HUES48 (cell line): ENCODE data around the gene AK6.

ENCODE experiments used
- H3K27ac ChIP-seq: one replicate; pipeline ENCODE4 v1.7.0; 2013; ENCODE audit warnings: low read depth, low read length, inconsistent platforms
- H3K27me3 ChIP-seq: 2 replicates; pipeline ENCODE4 v1.6.1; 2013; ENCODE audit warnings: mild to moderate bottlenecking, low read length; ENCODE audit not compliant: control insufficient read depth, insufficient read depth
- H3K36me3 ChIP-seq: 2 replicates; pipeline ENCODE4 v1.6.1; 2013; ENCODE audit warnings: low read length; ENCODE audit not compliant: control insufficient read depth, insufficient read depth
- H3K4me1 ChIP-seq: 2 replicates; pipeline ENCODE4 v1.6.1; 2013; ENCODE audit warnings: mild to moderate bottlenecking, low read length; ENCODE audit not compliant: control insufficient read depth, insufficient read depth
- H3K4me3 ChIP-seq: 2 replicates; pipeline ENCODE4 v1.5.1; 2013; ENCODE audit warnings: mild to moderate bottlenecking, low read depth, low read length
- H3K9ac ChIP-seq: 2 replicates; pipeline ENCODE4 v1.6.1; 2013; ENCODE audit warnings: mild to moderate bottlenecking, low read depth, low read length, moderate library complexity
- H3K9me3 ChIP-seq: 2 replicates; pipeline ENCODE4 v1.6.1; 2013; ENCODE audit warnings: low read length; ENCODE audit not compliant: control insufficient read depth, insufficient read depth

The AK6 gene

GRCh38 chr5:69369340-69370121 is at the start of gene AK6, which contains the start of the genes RAD17 and TAF9:
TSS of gene AK6 (minus strand) at chr5:69369520. CDS start at chr5:69369490, 30 bp downstream.
TSS of gene RAD17 (plus strand) at chr5:69369818. CDS start at chr5:69372209, 2,391 bp downstream.
TSS of gene TAF9 (minus strand) at chr5:69369520. CDS start at chr5:69365737, 3,783 bp downstream.
- Histone ChIP-seq H3K27ac (peak within 1 kb of the TSS; percentile 100), H3K27me3 (no peaks in the 10 kb centered on the region), H3K9me3 (no peaks in the 10 kb centered on the region), H3K36me3 (peaks cover 38% of the 10 kb centered on the region), H3K9ac (peak within 1 kb of the TSS; percentile 97), H3K4me3 (peak within 1 kb of the TSS; percentile 88), H3K4me1 (0 out of 2 replicates have a peak, but pooled peaks cover 4% of the 10 kb centered on the region)

DNA sequence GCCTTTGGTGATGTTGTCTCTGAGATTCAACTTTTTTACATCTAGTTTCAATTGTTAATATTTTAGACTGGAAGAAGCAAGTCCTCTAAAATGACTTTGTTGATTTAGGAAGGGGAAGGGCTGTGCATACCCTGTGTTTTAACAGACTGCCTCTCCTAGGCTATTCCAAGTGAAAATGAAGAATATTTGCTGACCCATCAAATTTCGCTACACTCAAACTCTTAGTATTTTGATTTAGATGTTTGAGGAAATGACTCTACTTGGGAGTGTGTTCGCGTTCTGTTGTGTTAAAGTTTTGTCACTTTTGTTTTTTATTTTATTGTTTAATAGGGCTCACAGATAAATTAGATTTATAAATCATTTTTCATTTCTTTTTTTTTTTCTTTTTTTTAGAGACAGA is 49.2 kb upstream of the AK6 start:
- Histone ChIP-seq H3K4me1 (peaks cover 11% of the 10 kb centered on the region), H3K27me3 (no peaks in the 10 kb centered on the region), H3K9ac (no peak overlapping the region), H3K9me3 (no peaks in the 10 kb centered on the region), H3K4me3 (no peak overlapping the region), H3K36me3 (peaks cover 28% of the 10 kb centered on the region), H3K27ac (no peak overlapping the region)

DNA sequence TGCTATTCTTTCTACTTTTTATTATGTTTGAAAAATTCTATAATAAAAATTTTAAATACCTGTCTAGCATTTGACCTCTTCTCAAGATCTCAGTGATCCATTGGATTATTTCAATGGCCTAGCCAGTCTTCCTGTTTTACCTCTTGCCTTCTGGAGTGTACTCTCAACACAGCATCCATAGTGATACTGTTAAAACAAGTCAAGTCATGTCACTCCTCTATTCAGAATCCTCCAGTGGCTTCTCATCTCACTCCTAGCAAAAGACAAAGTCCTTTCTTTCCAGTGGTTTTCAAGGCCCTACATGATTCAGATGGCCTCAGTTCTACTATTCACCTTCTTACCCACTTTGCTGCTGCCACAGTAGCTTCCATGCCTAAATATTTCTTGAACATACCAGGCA is 47.4 kb upstream of the AK6 start:
- Histone ChIP-seq H3K4me3 (peak overlapping the region; percentile 99; the same call in 1 of the 2 replicates), H3K27ac (no peak overlapping the region)

GRCh38 chr5:69416180-69416579 is 46.9 kb upstream of the AK6 start:
- peak overlapping the region; percentile 99 for H3K4me3 ChIP-seq
- peak overlapping the region; percentile 88 for H3K27ac ChIP-seq
- peaks cover 11% of the 10 kb centered on the region for H3K4me1 ChIP-seq
- peaks cover 37% of the 10 kb centered on the region for H3K36me3 ChIP-seq
- H3K27me3 ChIP-seq = no peaks in the 10 kb centered on the region
- peak overlapping the region; percentile 97 for H3K9ac ChIP-seq
- no peaks in the 10 kb centered on the region for H3K9me3 ChIP-seq

More for the DNA sequence above, 47.4 kb upstream of the AK6 start:
- Histone ChIP-seq H3K4me1 (peaks cover 11% of the 10 kb centered on the region), H3K9me3 (no peaks in the 10 kb centered on the region), H3K36me3 (peaks cover 32% of the 10 kb centered on the region), H3K9ac (no peak overlapping the region), H3K27me3 (no peaks in the 10 kb centered on the region)

- Histone ChIP-seq H3K9me3 (no peaks in the 10 kb centered on the region), H3K9ac (peak overlapping the region; percentile 97), H3K27me3 (no peaks in the 10 kb centered on the region), H3K36me3 (peaks cover 33% of the 10 kb centered on the region), H3K4me1 (peaks cover 11% of the 10 kb centered on the region), H3K27ac (peak overlapping the region; percentile 88), H3K4me3 (peak overlapping the region; percentile 99)
Measured at GRCh38 chr5:69415584-69415958, 46.3 kb upstream of the AK6 start.

- Histone ChIP-seq H3K27ac (peak within 1 kb of the TSS; percentile 88), H3K9me3 (no peaks in the 10 kb centered on the region), H3K4me1 (peaks cover 11% of the 10 kb centered on the region), H3K27me3 (no peaks in the 10 kb centered on the region), H3K4me3 (peak within 1 kb of the TSS; percentile 99), H3K36me3 (peaks cover 33% of the 10 kb centered on the region), H3K9ac (peak within 1 kb of the TSS; percentile 97)
Measured at GRCh38 chr5:69414885-69415583, 45.7 kb upstream of the AK6 start, which contains the start of gene MARVELD2. TSS of gene MARVELD2 (plus strand) at chr5:69415116. CDS start at chr5:69419386, 4,270 bp downstream.

- peaks cover 50% of the 10 kb centered on the region for H3K36me3 ChIP-seq
- no peaks in the 10 kb centered on the region for H3K27me3 ChIP-seq
- H3K9ac ChIP-seq = no peak overlapping the region
- H3K27ac ChIP-seq = no peak overlapping the region
- no peaks in the 10 kb centered on the region for H3K9me3 ChIP-seq
- no peak overlapping the region for H3K4me3 ChIP-seq
- no peaks in the 10 kb centered on the region for H3K4me1 ChIP-seq
Measured at GRCh38 chr5:69404659-69405330, 35.5 kb upstream of the AK6 start.

DNA sequence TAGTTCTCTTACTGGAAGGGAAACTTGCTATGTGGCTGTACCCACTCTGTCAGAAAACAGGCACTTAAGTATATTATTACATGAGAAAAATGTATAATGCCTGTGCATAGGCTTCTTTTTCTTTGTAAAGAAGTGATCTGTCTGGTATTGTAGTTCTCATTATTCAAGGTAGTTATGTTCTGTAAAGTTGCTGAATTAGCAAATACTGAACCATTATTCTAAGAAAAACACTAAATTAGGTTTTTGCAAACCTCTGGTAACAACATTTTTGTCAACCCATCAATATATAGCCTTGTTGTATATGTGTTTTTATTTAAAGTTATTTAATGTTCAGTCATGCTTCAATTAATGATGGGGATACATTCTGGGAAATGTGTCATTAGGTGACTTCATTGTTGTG is 9.1 kb upstream of the AK6 start:
- H3K9ac ChIP-seq = no peak overlapping the region
- no peaks in the 10 kb centered on the region for H3K9me3 ChIP-seq
- no peaks in the 10 kb centered on the region for H3K27me3 ChIP-seq
- no peak overlapping the region for H3K27ac ChIP-seq
- no peaks in the 10 kb centered on the region for H3K4me1 ChIP-seq
- peaks cover 83% of the 10 kb centered on the region for H3K36me3 ChIP-seq
- H3K4me3 ChIP-seq = no peak overlapping the region

DNA sequence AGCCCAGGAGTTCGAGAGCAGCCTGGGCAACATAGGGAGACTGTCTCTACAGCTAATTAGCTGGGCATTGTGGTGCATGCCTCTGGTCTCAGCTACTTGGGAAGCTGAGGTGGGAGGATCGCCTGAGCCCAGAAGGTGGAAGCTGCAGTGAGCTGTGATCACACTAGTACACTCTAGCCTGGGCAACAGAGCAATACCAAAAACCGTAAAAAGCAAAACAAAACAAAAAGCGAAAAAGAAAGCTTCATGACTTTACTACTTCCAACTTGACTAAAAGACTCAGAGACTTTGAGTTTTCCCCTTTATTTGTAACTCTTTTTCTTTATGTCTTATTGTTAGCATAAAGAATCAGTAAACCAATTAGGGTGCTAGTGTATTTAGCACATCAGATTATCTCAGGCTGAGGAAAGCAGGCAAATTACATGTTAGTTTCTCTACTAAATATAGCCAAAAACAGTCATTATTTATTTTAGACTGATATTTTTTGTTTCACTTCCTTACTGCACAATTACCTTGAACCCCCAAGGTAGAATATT is 5.7 kb upstream of the AK6 start:
- H3K9ac ChIP-seq = no peak overlapping the region
- H3K27me3 ChIP-seq = no peaks in the 10 kb centered on the region
- H3K9me3 ChIP-seq = no peaks in the 10 kb centered on the region
- no peaks in the 10 kb centered on the region for H3K4me1 ChIP-seq
- H3K27ac ChIP-seq = no peak overlapping the region
- H3K36me3 ChIP-seq = peaks cover 61% of the 10 kb centered on the region
- no peak overlapping the region for H3K4me3 ChIP-seq

DNA sequence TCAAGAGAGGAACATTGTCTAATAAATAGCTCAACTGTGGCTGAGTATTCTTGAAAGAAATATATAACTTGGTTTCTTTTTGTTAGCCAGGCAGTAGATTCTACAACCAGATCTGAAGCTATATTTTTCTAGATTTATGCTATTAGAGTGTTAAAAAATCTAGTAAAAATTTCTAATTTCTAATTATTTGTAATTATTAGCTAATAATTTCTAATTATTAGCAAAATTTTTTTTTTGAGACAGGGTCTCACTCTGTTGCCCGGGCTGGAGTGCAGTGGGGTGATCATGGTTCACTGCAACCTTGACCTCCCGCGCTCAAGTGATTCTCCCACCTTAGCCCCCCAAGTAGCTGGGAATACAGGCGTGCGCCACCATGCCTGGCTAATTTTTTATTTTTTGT is 3.1 kb upstream of the AK6 start:
- Histone ChIP-seq H3K27me3 (no peaks in the 10 kb centered on the region), H3K36me3 (peaks cover 42% of the 10 kb centered on the region), H3K4me1 (0 out of 2 replicates have a peak, but pooled peaks cover 4% of the 10 kb centered on the region), H3K9ac (no peak overlapping the region), H3K9me3 (no peaks in the 10 kb centered on the region), H3K4me3 (no peak overlapping the region), H3K27ac (no peak overlapping the region)
